CD4-positive, CD25-positive, alpha-beta regulatory T cell (primary cell): Measurements from ENCODE around the gene MEMO1. TPM values are rescaled to one million over a fixed set of nuclear protein-coding genes. Genes with fewer than 3 reads are reported as not detected.
"Not testable (repeated sequence)": the region's sequence is repeated elsewhere in the genome, so short reads cannot be mapped to it uniquely, and the experiment has no call there.

Source experiments
- ATAC-seq, 2 donors: fragments of 150-1000 bp; cut with Tn5 transposase; one replicate each; pipeline ENCODE4 v1.10.0; 2021; ENCODE audit warnings: low read depth in 2 of 2, moderate number of reproducible peaks in 2 of 2, moderate library complexity in 1 of 2
- DNase-seq, 3 donors: peaks; one replicate each; pipeline versions ENCODE4 v3.0.0 to v3.0.0-alpha.2; 2012 to 2022; ENCODE audit warnings: mixed read lengths in 1 of 3
- H3K27ac ChIP-seq: one replicate; pipeline ENCODE4 v1.7.0; 2013; ENCODE audit warnings: mild to moderate bottlenecking, low read length; ENCODE audit not compliant: insufficient read depth, poor library complexity, severe bottlenecking
- H3K27me3 ChIP-seq: one replicate; pipeline ENCODE4 v1.7.0; 2013; ENCODE audit warnings: low read length; ENCODE audit not compliant: control insufficient read depth, insufficient read depth
- H3K36me3 ChIP-seq: one replicate; pipeline ENCODE4 v1.7.0; 2013; ENCODE audit warnings: mild to moderate bottlenecking, low read length, moderate library complexity; ENCODE audit not compliant: control insufficient read depth, insufficient read depth
- H3K4me1 ChIP-seq: 2 replicates; pipeline ENCODE4 v1.7.0; 2013; ENCODE audit warnings: mild to moderate bottlenecking, low read length; ENCODE audit not compliant: insufficient read depth, control insufficient read depth, poor library complexity, severe bottlenecking
- H3K4me3 ChIP-seq: one replicate; pipeline ENCODE4 v1.7.0; 2013; ENCODE audit warnings: low read depth, mild to moderate bottlenecking, low read length, moderate library complexity
- H3K9me3 ChIP-seq, 2 experiments: 1 replicate in 1 of 2; 2 replicates in 1 of 2; pipeline ENCODE4 v1.7.0; 2013; ENCODE audit warnings: low read length in 2 of 2, mild to moderate bottlenecking in 1 of 2, moderate library complexity in 1 of 2; ENCODE audit not compliant: control insufficient read depth in 2 of 2
- H3K27ac Mint-ChIP-seq, 3 donors: one replicate each; pipeline ENCODE4 v1.8.0; 2020 to 2022; ENCODE audit warnings: mild to moderate bottlenecking in 3 of 3, mixed read lengths in 3 of 3, moderate library complexity in 2 of 3
- H3K27me3 Mint-ChIP-seq: one replicate; pipeline ENCODE4 v1.8.0; 2022; ENCODE audit warnings: mild to moderate bottlenecking, mixed read lengths
- H3K36me3 Mint-ChIP-seq: one replicate; pipeline ENCODE4 v1.8.0; 2020; ENCODE audit warnings: mixed read lengths
- H3K4me1 Mint-ChIP-seq, 4 donors: one replicate each; pipeline ENCODE4 v1.8.0; 2020 to 2022; ENCODE audit warnings: mixed read lengths in 4 of 4, mild to moderate bottlenecking in 1 of 4
- H3K4me3 Mint-ChIP-seq, 4 donors: one replicate each; pipeline ENCODE4 v1.8.0; 2020 to 2022; ENCODE audit warnings: mild to moderate bottlenecking in 4 of 4, mixed read lengths in 4 of 4, moderate library complexity in 3 of 4
- H3K9me3 Mint-ChIP-seq, 7 donors: one replicate each; pipeline ENCODE4 v1.8.0; 2020 to 2022; ENCODE audit warnings: mixed read lengths in 7 of 7, mild to moderate bottlenecking in 3 of 7, moderate library complexity in 2 of 7
- polyA plus RNA-seq, 4 donors: library from polyadenylated mRNA; unstranded; fragments of 300-500 nt; fragmentation: Illumina TruSeq; gene quantifications; one replicate each; pipeline ENCODE4 v1.2.3, GENCODE V29; 2021
- total RNA-seq: library from RNA; stranded (reverse); gene quantifications from one replicate; pipeline ENCODE4 v1.2.3, GENCODE V29; 2022

The MEMO1 gene
- total and polyA plus RNA-seq, 5 donors from 2014 or later = 26.2 to 54.2 (median 41.6) TPM

DNA sequence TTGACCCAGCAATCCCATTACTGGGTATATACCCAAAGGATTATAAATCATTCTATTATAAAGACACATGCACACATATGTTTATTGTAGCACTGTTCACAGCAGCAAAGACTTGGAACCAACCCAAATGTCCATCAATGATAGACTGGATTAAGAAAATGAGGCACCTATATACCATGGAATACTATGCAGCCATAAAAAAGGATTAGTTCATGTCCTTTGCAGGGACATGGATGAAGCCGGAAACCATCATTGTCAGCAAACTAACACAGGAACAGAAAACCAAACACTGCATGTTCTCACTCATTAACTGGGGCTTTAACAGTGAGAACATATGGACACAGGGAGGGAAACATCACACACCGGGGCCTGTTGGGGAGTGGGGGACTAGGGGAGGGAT is 110.7 kb downstream of the MEMO1 start:
- H3K36me3 ChIP-seq = peaks cover 15% of the 10 kb centered on the region
- DNase-seq, H3K27ac ChIP-seq, ATAC-seq, H3K9me3 ChIP-seq, H3K27me3 ChIP-seq, H3K4me3 Mint-ChIP-seq, H3K4me1 ChIP-seq, H3K27me3 Mint-ChIP-seq, H3K27ac Mint-ChIP-seq, H3K4me3 ChIP-seq: not testable (repeated sequence)
- H3K4me1 Mint-ChIP-seq = peaks cover 4 to 22% (median 18%) of the 10 kb centered on the region in 4 donors
- peaks cover 4 to 20% (median 11%) of the 10 kb centered on the region in 7 donors for H3K9me3 Mint-ChIP-seq
- peaks cover 53% of the 10 kb centered on the region for H3K36me3 Mint-ChIP-seq

DNA sequence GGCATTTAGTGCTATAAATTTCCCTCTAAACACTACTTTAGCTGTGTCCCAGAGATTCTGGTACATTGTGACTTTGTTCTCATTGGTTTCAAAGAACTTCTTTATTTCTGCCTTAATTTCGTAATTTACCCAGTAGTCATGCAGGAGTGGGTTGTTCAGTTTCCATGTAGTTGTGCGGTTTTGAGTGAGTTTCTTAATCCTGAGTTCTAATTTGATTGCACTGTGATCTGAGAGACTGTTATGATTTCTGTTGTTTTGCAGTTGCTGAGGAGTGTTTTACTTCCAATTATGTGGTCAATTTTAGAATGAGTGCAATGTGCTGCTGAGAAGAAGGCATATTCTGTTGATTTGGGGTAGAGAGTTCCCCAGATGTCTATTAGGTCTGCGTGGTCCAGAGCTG is 112.5 kb downstream of the MEMO1 start:
- H3K27ac ChIP-seq, DNase-seq, H3K4me3 Mint-ChIP-seq, H3K27me3 Mint-ChIP-seq, H3K4me3 ChIP-seq, H3K27me3 ChIP-seq, H3K4me1 ChIP-seq, H3K9me3 ChIP-seq, ATAC-seq: not testable (repeated sequence)
- Mint-ChIP-seq H3K36me3 (peaks cover 53% of the 10 kb centered on the region), H3K9me3 (peaks cover 4 to 20% (median 12%) of the 10 kb centered on the region in 7 donors), H3K4me1 (peaks cover 4 to 20% (median 11%) of the 10 kb centered on the region in 4 donors), H3K27ac (peak overlapping the region in 1 of 3 donors; percentile 11)
- H3K36me3 ChIP-seq = peaks cover 15% of the 10 kb centered on the region

DNA sequence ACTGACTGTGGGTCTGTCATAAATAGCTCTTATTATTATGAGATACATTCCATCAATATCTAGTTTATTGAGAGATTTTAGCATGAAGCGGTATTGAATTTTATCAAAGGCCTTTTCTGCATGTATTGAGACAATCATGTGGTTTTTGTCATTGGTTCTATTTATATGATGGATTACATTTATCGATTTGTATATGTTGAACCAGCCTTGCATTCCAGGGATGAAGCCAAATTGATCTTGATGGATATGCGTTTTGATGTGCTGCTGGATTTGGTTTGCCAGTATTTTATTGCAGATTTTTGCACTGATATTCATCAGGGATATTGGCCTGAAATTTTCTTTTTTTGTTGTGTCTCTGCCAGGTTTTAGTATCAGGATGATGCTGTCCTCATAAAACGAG is 113.5 kb downstream of the MEMO1 start:
- ATAC-seq, H3K27me3 ChIP-seq, DNase-seq, H3K4me1 ChIP-seq, H3K9me3 ChIP-seq, H3K27me3 Mint-ChIP-seq, H3K4me3 Mint-ChIP-seq, H3K4me3 ChIP-seq, H3K27ac ChIP-seq: not testable (repeated sequence)
- H3K27ac Mint-ChIP-seq = peak overlapping the region in 1 of 3 donors; percentile 11
- peaks cover 50% of the 10 kb centered on the region for H3K36me3 Mint-ChIP-seq
- peaks cover 0 to 21% (median 12%) of the 10 kb centered on the region in 4 donors for H3K4me1 Mint-ChIP-seq
- peaks cover 15% of the 10 kb centered on the region for H3K36me3 ChIP-seq
- peaks cover 4 to 20% (median 12%) of the 10 kb centered on the region in 7 donors for H3K9me3 Mint-ChIP-seq

DNA sequence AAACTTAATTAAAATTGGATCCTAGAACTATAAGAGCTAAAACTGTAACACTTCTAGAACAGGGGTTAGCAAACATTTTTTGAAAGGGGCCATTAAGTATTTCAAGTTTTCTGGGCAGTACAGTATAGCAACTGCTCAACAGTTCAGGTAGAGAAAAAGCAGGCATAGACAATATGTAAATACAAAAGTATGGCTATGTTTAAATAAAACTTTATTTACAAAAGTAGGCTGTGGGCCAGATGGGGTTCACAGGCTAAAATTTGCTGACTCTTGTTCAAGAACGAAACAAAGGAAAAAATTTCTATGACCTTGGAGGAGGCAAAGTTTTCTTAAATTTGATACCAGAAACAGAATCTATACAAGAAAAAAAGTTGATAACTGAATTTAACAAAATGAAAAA is 114.5 kb downstream of the MEMO1 start:
- no peak overlapping the region for H3K4me3 ChIP-seq
- H3K4me3 Mint-ChIP-seq = no peak overlapping the region
- H3K27me3 ChIP-seq = no peaks in the 10 kb centered on the region
- no peaks in the 10 kb centered on the region for H3K27me3 Mint-ChIP-seq
- no peaks in the 10 kb centered on the region for H3K4me1 ChIP-seq
- no peak overlapping the region for H3K27ac ChIP-seq
- peaks cover 3 to 4% of the 10 kb centered on the region in 2 experiments for H3K9me3 ChIP-seq
- DNase-seq (no peak), ATAC-seq (no peak)
- peaks cover 4 to 20% (median 12%) of the 10 kb centered on the region in 7 donors for H3K9me3 Mint-ChIP-seq
- no peak overlapping the region for H3K27ac Mint-ChIP-seq
- H3K36me3 Mint-ChIP-seq = peaks cover 54% of the 10 kb centered on the region
- H3K4me1 Mint-ChIP-seq = peaks cover 0 to 26% (median 17%) of the 10 kb centered on the region in 4 donors
- H3K36me3 ChIP-seq = peaks cover 7% of the 10 kb centered on the region

DNA sequence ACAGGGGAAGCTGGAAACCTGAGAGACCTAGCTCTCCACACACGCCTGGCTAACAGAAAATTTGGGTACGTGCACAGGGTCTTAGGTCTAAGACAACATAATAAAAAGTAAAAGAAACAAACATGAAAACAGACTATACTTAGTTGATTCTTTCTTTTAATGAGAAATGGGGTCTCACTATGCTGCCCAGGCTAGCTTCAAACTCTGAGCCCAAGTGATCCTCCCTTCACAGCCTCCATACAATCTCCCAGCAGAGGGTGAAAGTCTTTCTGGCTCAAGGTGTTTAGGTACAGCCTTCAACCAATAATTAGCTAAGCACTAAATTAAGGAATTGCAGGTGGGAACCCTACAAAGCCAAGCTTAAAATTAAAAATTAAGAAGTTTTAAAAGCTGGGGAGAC is 116.2 kb downstream of the MEMO1 start:
- ATAC-seq = no peak

DNA sequence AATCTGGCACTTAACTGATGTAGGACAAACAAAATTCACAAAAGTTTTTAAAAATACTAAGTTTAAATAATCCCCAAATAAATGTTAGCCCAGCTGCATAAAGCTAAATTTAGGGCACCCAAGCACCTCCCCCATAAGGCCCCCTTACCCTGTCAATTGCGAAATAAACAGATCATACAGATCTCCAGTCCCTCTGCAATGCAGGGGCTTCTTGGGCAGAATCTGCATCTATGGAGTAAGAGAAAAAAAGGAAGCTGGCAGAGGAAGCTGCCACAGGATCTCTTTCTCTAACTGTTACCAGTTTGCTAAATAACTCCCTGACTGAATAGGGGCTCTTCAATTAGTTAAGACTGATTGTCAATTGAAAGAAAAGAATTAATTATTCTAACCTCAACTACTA is 117.7 kb downstream of the MEMO1 start:
- no peaks in the 10 kb centered on the region for H3K27me3 ChIP-seq
- Mint-ChIP-seq H3K4me1 (peaks cover 18 to 40% (median 29%) of the 10 kb centered on the region in 4 donors), H3K27ac (no peak overlapping the region), H3K4me3 (no peak overlapping the region), H3K27me3 (no peaks in the 10 kb centered on the region), H3K9me3 (peaks cover 2 to 13% (median 4%) of the 10 kb centered on the region in 7 donors), H3K36me3 (peaks cover 32% of the 10 kb centered on the region)
- ATAC-seq (no peak), DNase-seq (no peak)
- H3K9me3 ChIP-seq = peaks cover 3 to 4% of the 10 kb centered on the region in 2 experiments
- no peak overlapping the region for H3K27ac ChIP-seq
- no peak overlapping the region for H3K4me3 ChIP-seq
- H3K36me3 ChIP-seq = peaks cover 4% of the 10 kb centered on the region
- H3K4me1 ChIP-seq = no peaks in the 10 kb centered on the region

More for the DNA sequence above, 116.2 kb downstream of the MEMO1 start:
- Mint-ChIP-seq H3K4me1 (peaks cover 6 to 33% (median 24%) of the 10 kb centered on the region in 4 donors), H3K36me3 (peaks cover 46% of the 10 kb centered on the region), H3K4me3 (no peak overlapping the region), H3K27ac (no peak overlapping the region), H3K9me3 (peaks cover 2 to 20% (median 9%) of the 10 kb centered on the region in 7 donors), H3K27me3 (no peaks in the 10 kb centered on the region)
- Histone ChIP-seq H3K4me3 (no peak overlapping the region), H3K27me3 (no peaks in the 10 kb centered on the region), H3K9me3 (peaks cover 3 to 4% of the 10 kb centered on the region in 2 experiments), H3K36me3 (peaks cover 4% of the 10 kb centered on the region), H3K27ac (no peak overlapping the region), H3K4me1 (no peaks in the 10 kb centered on the region)
- no peak for DNase-seq

DNA sequence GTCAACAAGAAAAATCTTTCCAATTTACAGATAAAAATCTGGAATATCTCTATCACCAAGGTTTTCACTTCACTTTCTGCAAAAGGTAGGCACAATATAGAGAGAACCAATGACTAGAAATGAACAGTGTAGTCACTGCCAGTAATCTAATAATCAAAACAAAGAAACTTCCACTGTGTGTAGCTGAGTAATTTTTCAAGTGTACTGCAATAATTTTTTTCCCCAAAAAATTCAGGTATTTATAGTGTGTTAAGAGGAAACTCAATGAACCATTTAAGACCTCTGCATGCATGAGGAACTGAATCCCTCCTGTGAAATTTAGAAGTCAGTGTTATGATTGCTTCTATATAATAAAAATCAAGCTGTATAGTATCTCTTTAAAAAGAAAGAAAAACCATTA is 121.8 kb downstream of the MEMO1 start:
- DNase-seq (no peak), ATAC-seq (no peak)
- Mint-ChIP-seq H3K4me1 (peaks cover 18 to 35% (median 25%) of the 10 kb centered on the region in 4 donors), H3K4me3 (no peak overlapping the region), H3K27me3 (no peaks in the 10 kb centered on the region), H3K9me3 (peaks cover 0 to 1% (median 0%) of the 10 kb centered on the region in 7 donors), H3K27ac (no peak overlapping the region), H3K36me3 (peaks cover 13% of the 10 kb centered on the region)
- H3K36me3 ChIP-seq = no peaks in the 10 kb centered on the region
- H3K9me3 ChIP-seq = no peaks in the 10 kb centered on the region
- H3K4me3 ChIP-seq = no peak overlapping the region
- no peaks in the 10 kb centered on the region for H3K4me1 ChIP-seq
- H3K27me3 ChIP-seq = no peaks in the 10 kb centered on the region
- H3K27ac ChIP-seq = no peak overlapping the region

DNA sequence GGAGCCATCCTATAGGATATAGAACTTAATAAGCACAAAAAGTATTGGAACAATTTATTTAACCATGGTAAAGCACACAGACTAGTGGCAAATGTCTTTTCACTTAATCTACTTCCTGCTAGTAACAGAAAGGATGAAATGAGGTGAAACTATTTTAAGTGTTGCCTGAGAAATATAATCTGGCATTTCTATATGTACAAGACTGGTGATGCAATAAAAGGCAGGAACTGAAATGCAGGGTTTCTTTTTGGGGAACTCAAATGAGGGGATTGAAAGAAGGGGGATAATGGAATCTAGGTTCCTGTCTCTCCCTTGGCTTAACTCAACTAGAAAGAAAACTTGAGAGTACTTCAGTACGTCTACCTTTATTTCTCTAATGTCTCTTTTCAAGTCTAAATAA is 122.3 kb downstream of the MEMO1 start:
- H3K4me1 ChIP-seq = no peaks in the 10 kb centered on the region
- peak overlapping the region in 2 of 3 donors; percentile 9 to 35 for H3K27ac Mint-ChIP-seq
- H3K36me3 ChIP-seq = no peaks in the 10 kb centered on the region
- ATAC-seq (no peak), DNase-seq (no peak)
- H3K36me3 Mint-ChIP-seq = peaks cover 9% of the 10 kb centered on the region
- peaks cover 15 to 32% (median 25%) of the 10 kb centered on the region in 4 donors for H3K4me1 Mint-ChIP-seq
- H3K27me3 ChIP-seq = no peaks in the 10 kb centered on the region
- H3K4me3 Mint-ChIP-seq = no peak overlapping the region
- H3K4me3 ChIP-seq = no peak overlapping the region
- no peaks in the 10 kb centered on the region for H3K27me3 Mint-ChIP-seq
- no peaks in the 10 kb centered on the region for H3K9me3 ChIP-seq
- H3K27ac ChIP-seq = no peak overlapping the region
- peaks cover 0 to 1% (median 0%) of the 10 kb centered on the region in 7 donors for H3K9me3 Mint-ChIP-seq
